GM12878 (cell line): ENCODE results near the gene DUSP22. TPM values are rescaled to one million over a fixed set of nuclear protein-coding genes. Genes with fewer than 3 reads are reported as not detected.

Experiments used
- ATAC-seq: fragments of 200-7000 bp; cut with Tn5 transposase; 3 replicates; pipeline ENCODE4 v1.9.1; 2020; ENCODE audit warnings: mild to moderate bottlenecking, moderate library complexity
- BruUV-seq: library from RNA; stranded (reverse); fragments of 400-500 nt; replicated peaks from 2 replicates; lab custom pipeline; 2021; lab: Mats Ljungman, UMichigan
- CTCF ChIA-PET: fragments of 300-600 bp; sonication (Branson Sonifier 250); formaldehyde crosslinking; extraction: SDS; loops from one replicate; lab custom pipeline; 2021; ENCODE audit warnings: inconsistent platforms; lab: Yijun Ruan, JAX
- POLR2A ChIA-PET: fragments of 350-600 bp; formaldehyde crosslinking; extraction: SDS; loops from one replicate; lab custom pipeline; 2021; ENCODE audit warnings: inconsistent platforms; lab: Charles Lee
- RAD21 ChIA-PET: fragments of 300-600 bp; sonication (Branson Sonifier 250); formaldehyde crosslinking; loops from one replicate; lab custom pipeline; 2023; ENCODE audit warnings: antibody characterized with exemption; ENCODE audit not compliant: unreplicated experiment; lab: Charles Lee
- SMC1A ChIA-PET: fragments of 300-600 bp; sonication (Branson Sonifier 250); formaldehyde crosslinking; loops from one replicate; lab custom pipeline; 2023; ENCODE audit not compliant: unreplicated experiment, uncharacterized antibody; lab: Charles Lee
- DNase-seq: peaks from one replicate; pipeline ENCODE4 v3.0.0-alpha.2; 2011; ENCODE audit warnings: low read depth, low spot score
- FAIRE-seq: peaks from 3 replicates; lab custom pipeline; 2011; peaks lifted over from hg19 to GRCh38; lab: Jason Lieb, UNC
- H2AFZ ChIP-seq: 2 replicates; pipeline ENCODE4 v1.6.0; 2011; ENCODE audit warnings: low read depth, low read length, control low read depth; ENCODE audit not compliant: control insufficient read depth
- H3K27ac ChIP-seq: 2 replicates; pipeline ENCODE4 v1.5.1; 2011; ENCODE audit warnings: control low read depth; ENCODE audit not compliant: control insufficient read depth, insufficient read depth
- H3K27me3 ChIP-seq, 2 experiments: replicated peaks in 1 of 2; 2 replicates each; pipeline versions ENCODE4 v1.6.0 to v1.6.1; 2011; ENCODE audit warnings: low read length in 1 of 2; ENCODE audit not compliant: control insufficient read depth in 2 of 2, insufficient read depth in 2 of 2
- H3K36me3 ChIP-seq, 2 experiments: 2 replicates each; pipeline ENCODE4 v1.5.1; 2011; ENCODE audit warnings: low read length in 1 of 2; ENCODE audit not compliant: control insufficient read depth in 2 of 2, insufficient read depth in 2 of 2
- H3K4me1 ChIP-seq: 2 replicates; pipeline ENCODE4 v1.6.1; 2011; ENCODE audit warnings: mild to moderate bottlenecking, low read length, moderate library complexity, mixed read lengths; ENCODE audit not compliant: control insufficient read depth, insufficient read depth
- H3K4me2 ChIP-seq: 2 replicates; pipeline ENCODE4 v1.6.0; 2011; ENCODE audit warnings: control low read depth; ENCODE audit not compliant: control insufficient read depth, insufficient read depth
- H3K4me3 ChIP-seq: fragments of 200-600 bp; sonication (generic); 2 replicates; pipeline ENCODE4 v1.5.1; 2016
- H3K79me2 ChIP-seq: 2 replicates; pipeline ENCODE4 v1.6.0; 2011; ENCODE audit warnings: low read length; ENCODE audit not compliant: control insufficient read depth, insufficient read depth
- H3K9ac ChIP-seq: 2 replicates; pipeline ENCODE4 v1.8.0; 2011; ENCODE audit warnings: low read length, control low read depth, mixed read lengths; ENCODE audit not compliant: control insufficient read depth, insufficient read depth
- H3K9me3 ChIP-seq: replicated peaks from 3 replicates; pipeline ENCODE4 v1.5.1; 2011; ENCODE audit warnings: mild to moderate bottlenecking, low read length; ENCODE audit not compliant: control insufficient read depth, insufficient read depth
- H4K20me1 ChIP-seq: 2 replicates; pipeline ENCODE4 v1.6.0; 2011; ENCODE audit not compliant: control insufficient read depth, insufficient read depth
- CEBPZ ChIP-seq: fragments of 150-350 bp; IDR thresholded peaks from 2 replicates; pipeline ENCODE4 v1.6.1; 2016; ENCODE audit warnings: low read depth, low read length
- EZH2 ChIP-seq: IDR thresholded peaks from 2 replicates; pipeline ENCODE4 v1.6.1; 2012; ENCODE audit warnings: low read depth, mild to moderate bottlenecking, control low read depth, inconsistent platforms, low read length, borderline replicate concordance; ENCODE audit not compliant: control insufficient read depth
- FOXM1 ChIP-seq: IDR thresholded peaks from 2 replicates; pipeline ENCODE4 v1.6.1; 2012; ENCODE audit warnings: low read depth, mild to moderate bottlenecking, inconsistent platforms, low read length, moderate library complexity
- GATAD2B ChIP-seq: fragments of 450-650 bp; conservative IDR thresholded peaks from 2 replicates; pipeline ENCODE4 v1.6.1; 2017; ENCODE audit warnings: low read depth, mild to moderate bottlenecking, moderate library complexity
- KLF5 ChIP-seq: fragments of 450-650 bp; IDR thresholded peaks from 2 replicates; pipeline ENCODE4 v1.6.1; 2014; ENCODE audit warnings: mild to moderate bottlenecking; ENCODE audit not compliant: partially characterized antibody
- LARP7 ChIP-seq: fragments of 450-650 bp; IDR thresholded peaks from 2 replicates; pipeline ENCODE4 v1.6.1; 2017; ENCODE audit warnings: mild to moderate bottlenecking
- MTA2 ChIP-seq: fragments of 450-650 bp; IDR thresholded peaks from 2 replicates; pipeline ENCODE4 v1.6.1; 2016; ENCODE audit warnings: low read depth, mild to moderate bottlenecking, moderate library complexity
- RAD51 ChIP-seq: fragments of 450-650 bp; IDR thresholded peaks from 2 replicates; pipeline ENCODE4 v1.6.1; 2016; ENCODE audit warnings: moderate library complexity, mild to moderate bottlenecking, inconsistent platforms
- RB1 ChIP-seq: fragments of 450-650 bp; formaldehyde crosslinking; IDR thresholded peaks from 2 replicates; pipeline ENCODE4 v1.6.1; 2017; ENCODE audit warnings: mild to moderate bottlenecking, borderline replicate concordance
- TAF1 ChIP-seq: IDR thresholded peaks from 2 replicates; pipeline ENCODE4 v1.6.1; 2011; ENCODE audit warnings: mild to moderate bottlenecking, low read depth, low read length, borderline replicate concordance
- WGBS: methylation state at CpG from one replicate; pipeline ENCODE4 v1.1.6; 2016; ENCODE audit warnings: low lambda C conversion rate; ENCODE audit not compliant: insufficient replicate concordance, insufficient coverage; ENCODE audit errors: missing lambda C conversion rate; 5-methylcytosine and 5-hydroxymethylcytosine counted together
- in situ Hi-C: fragments of 300-500 bp; cut with MboI; formaldehyde crosslinking; loops from 9 replicates; pipeline ENCODE4 v1.14.3; 2018; ENCODE audit warnings: mixed read lengths
- intact Hi-C: fragments of 100-400 bp; cut with micrococcal nuclease; formaldehyde crosslinking; loops from one replicate; pipeline ENCODE4 v1.14.2; 2022; ENCODE audit not compliant: unreplicated experiment
- polyA plus RNA-seq, 11 experiments: library from polyadenylated mRNA; depleted of rRNA in 4 of 11; unstranded in 6 of 11; stranded (reverse) in 5 of 11; fragments of >200 nt; fragmentation: Nextera tagmentation in 4 of 11; fragmentation: Illumina TruSeq in 1 of 11; extraction: Ambion mirVana in 4 of 11; extraction: Trizol in 1 of 11; gene quantifications; 1 replicate in 1 of 11; 2 replicates in 10 of 11; pipeline versions ENCODE4 v1.2.1 to v1.2.3, GENCODE V29; 2011 to 2016; ENCODE audit warnings: inconsistent platforms in 2 of 11, missing spikeins in 2 of 11, low read depth in 1 of 11
- total RNA-seq, 4 experiments: library from RNA; depleted of rRNA in 3 of 4; stranded (reverse); fragments of >200 nt in 3 of 4; fragmentation: Illumina TruSeq in 1 of 4; extraction: Trizol in 1 of 4; gene quantifications; 2 replicates each; pipeline versions ENCODE4 v1.2.1 to v1.2.3, GENCODE V29; 2013 to 2021

The DUSP22 gene
- total and polyA plus RNA-seq, 10 of the 15 experiments (the other 5 are each of a cell fraction or from before 2014, with no cell fraction given) = 78.9 to 156 (median 107) TPM

GRCh38 chr6:254016-254415, 38.3 kb upstream of the DUSP22 start:
- POLR2A ChIA-PET = interaction anchor here (1.1 kb wide), 1 partner anchor 31 kb away, joined by 3 read pairs; no protein-coding TSS in a partner anchor
- no peak for ATAC-seq
- Histone ChIP-seq H3K9ac (no peak overlapping the region), H3K36me3 (no peaks in the 10 kb centered on the region), H3K27me3 (no peaks in the 10 kb centered on the region), H3K27ac (no peak overlapping the region; the same call in 1 of the 2 replicates), H3K79me2 (no peaks in the 10 kb centered on the region), H3K4me3 (no peak overlapping the region), H3K9me3 (no peaks in the 10 kb centered on the region; the same call in 1 of the 3 replicates), H3K4me2 (no peak overlapping the region), H2AFZ (no peak overlapping the region), H4K20me1 (no peaks in the 10 kb centered on the region), H3K4me1 (peaks cover 55% of the 10 kb centered on the region)
- TF ChIP-seq LARP7 (no peak), MTA2 (no peak), RAD51 (no peak), TAF1 (no peak), KLF5 (no peak), RB1 (no peak), EZH2 (no peak), CEBPZ (no peak), FOXM1 (no peak), GATAD2B (no peak)
- SMC1A ChIA-PET = interaction anchor here (0.7 to 8.2 kb wide), 5 partner anchors 14 to 84 kb away, joined by 3 to 37 read pairs (median 7); no protein-coding TSS in a partner anchor
- DNase-seq = no peak
- WGBS = 96% methylated on average over 8 of the region's 8 CpGs
- no TSS peak for BruUV-seq
- CTCF ChIA-PET = no interaction called here
- RAD21 ChIA-PET = interaction anchor here (9.2 kb wide), 1 partner anchor 34 kb away, joined by 73 read pairs; no protein-coding TSS in a partner anchor
- in situ Hi-C loops (no loop called here), intact Hi-C loops (no loop called here)
- no peak for FAIRE-seq
